Muscle of arm (tissue), 12 donors: ENCODE measurements around the gene KCNE2. TPM values are rescaled to one million over a fixed set of nuclear protein-coding genes. Genes with fewer than 3 reads are reported as not detected.
"Not testable (repeated sequence)": the region's sequence is repeated elsewhere in the genome, so short reads cannot be mapped to it uniquely, and the experiment has no call there.

ENCODE experiments used
- DNase-seq: peaks from one replicate; pipeline ENCODE4 v3.0.0-alpha.2; 2013
- polyA plus RNA-seq, 12 donors: library from polyadenylated mRNA; unstranded; fragments of 120-200 nt; gene quantifications; one replicate each; pipeline ENCODE4 v1.2.1, GENCODE V29; 2013; ENCODE audit not compliant: insufficient read length in 12 of 12

KCNE2 gene
- polyA plus RNA-seq, 12 donors: 0.25 to 0.85 (median 0.50) TPM; not detected in 3

DNA sequence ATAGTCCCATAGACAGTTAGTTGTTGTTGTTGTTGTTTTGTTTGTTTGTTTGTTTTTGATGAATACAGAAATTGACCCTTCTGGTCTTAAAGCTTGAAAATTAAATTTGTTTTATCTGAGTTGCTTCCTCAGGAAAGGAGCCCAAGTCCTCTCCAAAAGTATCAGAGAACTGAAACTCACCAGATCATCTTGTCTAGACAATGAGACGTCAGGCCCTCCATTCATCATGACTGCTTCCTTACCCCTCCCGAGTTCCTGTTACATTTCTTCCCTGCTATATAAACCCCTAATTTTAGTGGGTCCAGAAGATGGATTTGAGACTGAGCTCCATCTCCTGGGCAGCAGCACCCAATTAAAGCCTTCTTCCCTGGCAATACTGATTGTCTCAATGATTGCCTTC, 42.9 kb downstream of the KCNE2 start:
- not testable (repeated sequence) for DNase-seq

DNA sequence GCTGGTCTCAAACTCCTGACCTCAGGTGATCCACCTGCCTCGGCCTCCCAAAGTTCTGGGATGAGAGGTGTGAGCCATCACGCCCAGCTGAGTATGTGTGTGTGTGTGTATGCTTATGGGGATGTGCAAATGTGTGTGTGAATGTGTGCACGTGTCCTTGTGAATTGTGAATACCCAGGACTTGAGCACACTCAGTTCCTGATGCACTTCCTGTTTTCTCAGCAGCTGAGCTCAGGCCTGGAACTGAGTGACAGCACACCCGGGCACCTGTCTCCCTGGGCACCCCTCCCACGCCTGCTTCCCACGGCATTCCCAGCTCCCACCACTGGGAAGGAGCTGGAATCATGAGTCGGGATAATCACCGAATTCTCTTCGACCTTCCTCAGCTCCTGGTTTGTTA, 43.5 kb downstream of the KCNE2 start:
- DNase-seq: not testable (repeated sequence)

DNA sequence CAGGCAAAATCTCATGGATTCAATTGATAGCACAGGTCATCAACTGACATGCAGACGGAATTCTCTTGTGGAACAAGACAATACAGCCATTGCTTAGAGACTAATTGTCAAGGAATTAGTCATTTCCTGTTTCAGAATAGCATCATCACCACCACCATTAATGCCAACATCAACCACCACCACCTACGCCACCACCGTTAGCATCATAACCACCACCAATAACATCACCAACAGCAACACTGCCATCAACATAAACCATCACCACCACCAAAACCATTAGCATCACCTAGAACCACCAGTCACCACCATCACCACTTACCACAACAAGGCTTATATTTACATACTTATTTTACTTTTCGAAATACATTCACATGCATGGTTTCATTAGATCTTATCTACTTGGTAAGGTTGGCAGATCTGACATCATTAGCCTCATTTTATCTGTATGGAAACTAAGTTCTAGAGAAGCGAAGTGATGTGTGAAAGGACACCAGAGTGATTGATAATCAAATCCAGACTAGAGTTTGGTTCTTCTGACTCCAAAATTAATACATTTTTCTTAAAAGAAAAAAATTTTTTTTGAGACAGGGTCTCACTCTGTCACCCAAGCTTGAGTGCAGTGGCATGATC, 53.8 kb downstream of the KCNE2 start:
- not testable (repeated sequence) for DNase-seq

Other genes starting within 250 kb of the KCNE2 start
- gene SMIM11, start 11.5 kb downstream of the KCNE2 start, polyA plus RNA-seq: 10 to 100 TPM in 3 of 12 donors, 1 to 10 TPM in 5, under 1 TPM in 2, not detected in 2; 0.89 to 17.7 (median 6.9) TPM
- under 1 TPM in 6 of 12 donors, not detected in 6; 0.14 to 0.43 (median 0.31) TPM for gene SMIM34, start 59.9 kb downstream of the KCNE2 start, polyA plus RNA-seq
- 1 to 10 TPM in 1 of 12 donors, under 1 TPM in 8, not detected in 3; 0.19 to 1.2 (median 0.70) TPM for gene KCNE1, start 148.2 kb downstream of the KCNE2 start, polyA plus RNA-seq